Stimulated activated CD8-positive, alpha-beta memory T cell treated with anti-CD3 and anti-CD28 coated beads, Interleukin-4, amount 100 ng/mL, for 1 hour (primary cell): ENCODE measurements around the gene MCTP1.

ENCODE experiments used
- DNase-seq, 2 donors: peaks; one replicate each; pipeline ENCODE4 v3.0.0-alpha.2; 2020; ENCODE audit warnings: low read depth in 2 of 2, low spot score in 1 of 2

MCTP1 gene

DNA sequence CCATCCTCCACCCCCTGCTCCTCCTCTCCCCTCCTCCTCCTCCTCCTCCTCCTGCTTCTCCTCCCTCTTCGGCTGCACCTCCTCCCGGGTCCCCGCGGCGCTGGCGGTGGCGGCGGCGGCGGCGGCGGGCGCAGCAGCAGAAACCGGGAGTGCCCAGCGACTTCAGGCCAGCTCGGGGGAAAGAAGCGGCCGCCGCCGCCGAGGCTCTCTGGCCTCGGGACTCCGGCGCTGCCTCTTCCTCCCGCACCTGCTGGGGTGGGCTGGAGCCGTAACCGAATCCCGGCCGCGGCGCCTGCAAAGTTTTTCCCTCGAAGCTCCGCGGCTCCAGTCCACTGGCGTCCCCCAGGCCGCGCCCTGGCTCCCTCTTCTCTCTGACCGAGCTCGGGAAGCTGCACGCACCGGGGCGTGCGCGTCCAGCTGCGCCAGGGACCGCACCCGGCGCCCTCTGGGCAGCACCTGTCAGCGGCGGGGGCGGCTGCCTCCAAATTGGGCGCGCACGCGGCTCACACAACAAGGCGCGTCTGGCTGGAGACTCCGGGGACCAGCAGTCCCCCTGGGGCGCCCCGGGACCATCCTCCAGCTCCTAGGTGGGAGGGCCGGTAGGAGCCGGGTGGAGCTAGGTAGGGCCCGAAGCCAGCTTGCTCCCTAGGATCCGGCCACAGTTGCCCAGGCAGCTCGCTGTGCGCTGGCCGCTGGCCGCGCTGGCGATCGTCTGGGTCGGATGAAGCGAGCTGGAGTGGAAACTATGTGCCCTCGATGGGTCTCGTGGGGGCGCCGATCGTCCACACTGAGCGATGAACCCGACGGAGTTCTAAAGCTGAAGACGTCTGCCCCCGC lies at the start of gene MCTP1:
Gene MCTP1, minus strand, starts transcription at position 523 of the 837 bp plus-strand sequence.
- no peak for DNase-seq

- no peak for DNase-seq
Observed at GRCh38 chr5:95332158-95332557, 47.3 kb upstream of the MCTP1 start.

GRCh38 chr5:95331358-95331757 lies 46.5 kb upstream of the MCTP1 start:
- DNase-seq: no peak

DNA sequence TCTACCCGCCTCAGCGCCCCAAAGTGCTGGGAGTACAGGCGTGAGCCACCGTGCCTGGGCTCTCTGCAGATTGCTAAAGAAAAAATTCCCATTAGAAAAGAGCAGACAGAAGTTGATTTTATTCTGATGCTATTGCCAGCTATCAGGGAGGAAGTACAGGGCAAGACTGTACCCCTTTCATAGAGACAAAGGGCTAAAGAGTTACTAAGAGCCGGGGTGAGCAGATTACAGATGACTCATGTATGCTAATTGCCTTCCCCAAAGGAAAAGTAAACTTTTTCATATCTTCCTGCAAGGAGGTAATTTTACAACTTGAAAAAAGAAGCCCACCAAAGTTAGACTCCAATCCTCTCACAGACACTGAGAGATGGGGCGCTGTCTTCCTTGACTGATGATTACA lies 42.3 kb upstream of the MCTP1 start:
- DNase-seq: no peak

DNA sequence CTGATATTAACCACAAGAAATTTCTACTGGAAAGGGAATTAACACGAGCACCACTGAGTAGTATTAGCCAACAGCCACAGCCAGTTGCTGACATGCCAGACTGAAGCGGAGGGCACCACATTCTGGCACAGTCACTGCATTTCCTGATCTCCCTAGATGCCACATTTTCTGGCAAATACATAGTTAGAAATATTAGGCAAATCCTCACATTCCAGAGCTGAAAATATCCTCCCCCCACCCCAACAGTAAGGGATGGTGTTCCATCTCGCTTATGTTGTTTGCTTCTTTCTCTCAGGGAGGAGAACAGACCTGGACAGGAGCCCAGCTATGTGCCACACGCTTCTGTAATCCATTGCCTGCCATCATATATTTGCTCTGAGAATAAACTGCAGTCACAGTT lies 32.8 kb upstream of the MCTP1 start:
- DNase-seq: no peak

GRCh38 chr5:95317085-95317484 lies 32.2 kb upstream of the MCTP1 start:
- DNase-seq: no peak

GRCh38 chr5:95304711-95305110 lies 19.8 kb upstream of the MCTP1 start:
- no peak for DNase-seq

- no peak for DNase-seq
Observed at GRCh38 chr5:95298651-95299050, 13.8 kb upstream of the MCTP1 start.

GRCh38 chr5:95296291-95296690 lies 11.4 kb upstream of the MCTP1 start:
- DNase-seq: no peak

GRCh38 chr5:95285409-95285755 lies 488 bp upstream of the MCTP1 start:
- no peak for DNase-seq

GRCh38 chr5:95283761-95284571 lies 928 bp downstream of the MCTP1 start:
- DNase-seq: no peak

GRCh38 chr5:95283022-95283615 lies 1.8 kb downstream of the MCTP1 start:
- DNase-seq: no peak

GRCh38 chr5:95281226-95281625 lies 3.7 kb downstream of the MCTP1 start:
- no peak for DNase-seq

GRCh38 chr5:95280401-95281095 lies 4.3 kb downstream of the MCTP1 start:
- no peak for DNase-seq

DNA sequence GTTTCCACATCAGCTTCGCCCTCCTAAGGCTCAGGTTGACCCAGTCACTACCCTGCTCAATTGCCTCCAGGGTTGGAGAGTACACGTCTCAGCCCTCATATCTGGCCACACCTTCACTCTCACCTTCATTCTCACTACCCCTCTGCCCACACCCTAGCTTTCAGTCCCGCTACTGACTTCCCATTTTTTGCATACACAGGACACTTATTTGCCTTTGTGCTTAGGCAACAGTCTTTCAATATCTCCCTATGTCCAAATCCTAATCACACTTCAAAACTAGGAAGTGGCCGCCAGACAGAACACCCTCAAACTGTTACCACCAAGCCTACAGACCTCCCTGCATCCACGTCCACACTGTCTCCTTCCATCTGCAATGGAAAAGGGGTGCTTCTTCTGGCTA lies 10.9 kb downstream of the MCTP1 start:
- no peak for DNase-seq

DNA sequence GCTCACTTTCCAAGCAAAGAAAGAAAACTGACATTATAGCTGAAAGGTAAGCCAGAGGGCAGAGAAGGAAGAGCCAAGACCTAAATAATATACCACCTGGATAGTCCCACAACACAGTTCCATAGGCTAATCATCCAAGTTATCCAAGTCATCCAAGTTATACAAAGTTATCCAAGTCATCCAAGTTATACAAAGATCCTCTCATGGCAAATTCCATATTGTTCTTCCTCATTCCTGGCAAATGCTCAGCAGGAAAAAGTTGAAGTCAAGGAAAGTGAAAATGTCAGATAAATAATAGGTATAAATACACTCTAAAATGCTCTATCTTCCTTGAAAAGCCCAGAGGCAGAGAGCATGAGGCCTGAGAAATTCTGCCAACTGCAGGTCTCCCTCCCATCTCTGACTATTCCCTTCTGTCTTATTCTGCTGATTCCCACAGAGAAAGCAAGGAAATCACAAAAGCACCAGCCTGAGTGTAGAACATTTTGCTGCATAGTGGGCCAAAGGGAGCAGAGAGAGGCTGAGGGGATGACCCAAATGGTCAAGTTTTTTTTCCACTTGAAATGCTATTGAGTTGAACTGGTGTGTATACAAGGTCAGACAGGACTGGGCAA lies 12.5 kb downstream of the MCTP1 start:
- DNase-seq: no peak

- DNase-seq: no peak
Observed at GRCh38 chr5:95262933-95263660, 21.8 kb downstream of the MCTP1 start.

DNA sequence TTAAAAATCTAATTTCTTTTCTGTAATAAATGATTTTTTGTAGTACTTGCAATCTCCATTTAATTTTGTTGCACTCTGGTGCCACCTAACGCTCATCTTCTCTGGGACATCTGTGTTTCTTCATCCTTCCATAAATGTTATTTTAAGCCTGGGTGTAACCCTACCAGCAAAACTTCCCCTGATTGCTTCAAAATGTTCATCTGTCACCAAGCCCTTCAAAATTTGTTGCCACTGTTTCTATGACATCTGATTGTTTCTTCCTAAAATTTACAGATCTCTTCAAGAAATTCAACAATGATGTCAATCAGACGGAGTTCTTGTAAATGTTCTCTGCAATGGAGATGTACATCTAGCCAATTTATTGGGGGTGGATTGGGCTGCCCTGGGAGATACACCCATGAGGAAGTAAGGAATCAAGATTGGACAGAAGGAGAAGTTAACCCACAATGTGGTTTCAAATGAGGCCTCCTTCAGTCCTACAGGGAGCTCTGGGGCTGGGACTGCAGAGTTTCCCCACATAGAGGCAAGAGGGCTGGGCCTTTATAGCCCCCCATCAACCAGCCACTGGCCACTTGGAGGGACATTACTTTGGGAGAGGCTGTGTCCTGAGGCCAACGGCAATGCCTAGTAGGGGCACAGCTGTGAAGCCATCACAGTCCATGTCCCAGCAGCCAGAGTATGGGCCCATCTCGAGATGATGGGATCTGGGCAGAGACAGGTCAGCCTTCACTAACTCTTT lies 23.3 kb downstream of the MCTP1 start:
- DNase-seq: no peak

GRCh38 chr5:95256991-95257390 lies 27.9 kb downstream of the MCTP1 start:
- DNase-seq: no peak

DNA sequence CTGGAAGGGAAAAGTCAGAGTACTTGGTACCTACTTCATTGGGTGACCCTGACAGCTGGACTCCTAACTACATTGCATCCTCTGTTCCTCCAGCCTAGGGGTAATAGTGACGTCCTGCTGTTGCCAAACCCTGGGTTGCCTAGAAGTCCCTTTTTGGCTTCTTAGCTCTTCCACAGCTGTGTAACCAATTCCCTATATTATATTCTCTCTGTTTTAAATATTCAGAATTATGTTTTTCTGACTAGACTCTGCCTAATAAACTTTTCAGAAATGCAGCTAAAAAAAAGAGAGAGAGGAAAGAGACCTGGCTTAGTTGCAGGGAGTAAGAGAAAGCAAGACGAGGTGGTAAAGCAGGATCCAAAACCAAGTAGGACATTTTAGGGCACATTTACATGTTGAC lies 28.4 kb downstream of the MCTP1 start:
- DNase-seq: no peak
